GM12892 (cell line): ENCODE data around the gene OSTN. TPM values are rescaled to one million over a fixed set of nuclear protein-coding genes. Genes with fewer than 3 reads are reported as not detected.
"Not testable (repeated sequence)": the region's sequence is repeated elsewhere in the genome, so short reads cannot be mapped to it uniquely, and the experiment has no call there.

Experiments used
- DNase-seq: peaks from one replicate; pipeline ENCODE4 v3.0.0; 2011; ENCODE audit not compliant: insufficient read length
- FAIRE-seq: peaks from 2 replicates; lab custom pipeline; 2011; peaks lifted over from hg19 to GRCh38; lab: Jason Lieb, UNC
- POLR2A ChIP-seq: IDR thresholded peaks from 2 replicates; pipeline ENCODE4 v1.6.1; 2011; ENCODE audit warnings: low read depth, low read length, control low read depth
- POLR2AphosphoS5 ChIP-seq: IDR thresholded peaks from 2 replicates; pipeline ENCODE4 v1.6.1; 2011; ENCODE audit warnings: low read depth, low read length, control low read depth
- TAF1 ChIP-seq: IDR thresholded peaks from 2 replicates; pipeline ENCODE4 v1.6.1; 2011; ENCODE audit warnings: low read depth, mild to moderate bottlenecking, control low read depth, low read length, borderline replicate concordance
- polyA plus RNA-seq: library from polyadenylated mRNA; unstranded; fragments of >200 nt; gene quantifications from one replicate; pipeline ENCODE4 v1.2.1, GENCODE V29; 2012; ENCODE audit warnings: missing spikeins, inconsistent platforms; ENCODE audit not compliant: missing spikeins

Gene OSTN, protein sequence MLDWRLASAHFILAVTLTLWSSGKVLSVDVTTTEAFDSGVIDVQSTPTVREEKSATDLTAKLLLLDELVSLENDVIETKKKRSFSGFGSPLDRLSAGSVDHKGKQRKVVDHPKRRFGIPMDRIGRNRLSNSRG
- polyA plus RNA-seq, result not detected

DNA sequence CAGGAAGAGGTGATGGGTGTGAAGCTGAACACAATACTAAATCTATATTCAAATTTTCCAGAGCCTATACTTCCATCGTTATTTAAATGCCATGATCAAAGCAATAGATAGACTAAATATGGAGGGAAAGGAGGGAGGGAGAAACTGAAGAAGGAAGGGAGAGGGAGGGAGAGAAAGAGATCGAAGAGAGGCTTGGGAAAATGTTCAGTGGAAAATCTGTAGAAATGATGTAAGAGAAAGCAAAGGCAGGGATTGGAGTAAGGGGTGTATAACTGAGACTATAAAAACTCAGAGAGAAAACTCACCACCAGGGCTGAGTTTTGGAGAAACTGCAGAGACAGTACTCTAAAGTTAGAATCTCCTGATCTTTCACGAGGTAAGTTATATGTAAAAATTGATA, at the start of gene OSTN:
TSS of gene OSTN (plus strand) at position 310 of the 400 bp plus-strand sequence. CDS start 13,292 bp downstream, outside the sequence.
- no peak for FAIRE-seq
- DNase-seq, result no peak
- TF ChIP-seq POLR2A, result no peak
- no peak for TF ChIP-seq TAF1
- TF ChIP-seq POLR2AphosphoS5, result no peak

DNA sequence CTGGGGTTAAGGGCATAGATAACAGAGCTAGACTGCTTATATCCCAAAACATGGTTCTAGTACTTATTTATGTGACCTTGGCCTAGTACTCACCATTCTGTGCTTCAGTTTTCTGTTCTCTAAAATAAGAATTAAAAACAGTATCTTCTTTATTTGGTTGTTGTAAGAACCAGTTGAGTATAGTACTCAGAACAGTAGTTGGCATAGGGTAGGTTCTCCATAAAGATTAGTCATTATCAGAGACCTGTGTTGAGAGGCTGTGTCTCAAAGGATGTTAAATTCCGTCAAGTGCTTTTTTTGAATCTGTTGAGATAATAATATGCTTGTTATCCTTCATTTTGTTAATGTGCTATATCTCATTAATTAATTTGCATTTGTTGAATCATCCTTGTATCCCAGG, 47.4 kb upstream of the OSTN start:
- no peak for FAIRE-seq
- TF ChIP-seq TAF1, result no peak
- no peak for TF ChIP-seq POLR2AphosphoS5
- TF ChIP-seq POLR2A, result no peak
- DNase-seq, result no peak

DNA sequence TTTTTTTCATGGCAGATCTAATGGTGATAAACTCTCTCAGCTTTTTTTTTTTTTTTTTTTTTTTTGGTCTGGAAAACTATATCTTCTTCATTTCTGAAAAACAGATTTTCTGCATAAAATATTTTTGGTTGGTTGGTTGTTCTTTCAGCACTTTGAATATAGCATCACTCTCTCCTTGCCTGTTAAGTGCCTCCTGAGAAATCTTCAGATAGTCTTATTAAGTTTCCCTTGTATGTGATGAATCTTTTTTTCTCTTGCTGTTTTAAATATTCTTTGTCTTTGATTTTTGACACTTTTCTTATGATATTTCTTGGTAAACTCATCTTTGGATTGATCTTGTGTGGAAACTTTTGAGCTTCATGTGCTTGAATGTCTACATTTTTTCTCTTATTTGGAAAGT, 44.2 kb upstream of the OSTN start:
- DNase-seq (no peak), FAIRE-seq (no peak)
- TF ChIP-seq TAF1 (no peak), POLR2AphosphoS5 (no peak), POLR2A (no peak)

DNA sequence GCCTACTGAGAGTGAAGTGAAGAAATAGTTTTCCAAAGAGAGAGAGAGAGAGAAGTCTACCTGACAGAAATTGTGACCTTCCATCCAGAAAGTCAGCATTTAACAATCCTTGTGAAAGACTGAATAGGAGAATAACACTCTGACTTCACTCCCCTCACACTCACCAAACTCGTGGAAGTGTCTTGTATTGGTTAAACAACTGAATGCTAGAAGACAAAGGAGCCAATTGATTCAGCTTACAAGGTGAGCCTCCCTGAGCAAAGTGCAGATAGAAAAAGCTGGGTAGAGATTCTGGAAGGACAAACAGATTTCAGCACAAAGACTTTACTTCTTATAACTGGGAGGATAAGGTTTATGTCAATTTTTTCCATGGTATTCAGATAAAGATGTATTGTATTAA, 40.8 kb upstream of the OSTN start:
- FAIRE-seq (no peak), DNase-seq (no peak)
- no peak for TF ChIP-seq POLR2AphosphoS5
- no peak for TF ChIP-seq TAF1
- no peak for TF ChIP-seq POLR2A

DNA sequence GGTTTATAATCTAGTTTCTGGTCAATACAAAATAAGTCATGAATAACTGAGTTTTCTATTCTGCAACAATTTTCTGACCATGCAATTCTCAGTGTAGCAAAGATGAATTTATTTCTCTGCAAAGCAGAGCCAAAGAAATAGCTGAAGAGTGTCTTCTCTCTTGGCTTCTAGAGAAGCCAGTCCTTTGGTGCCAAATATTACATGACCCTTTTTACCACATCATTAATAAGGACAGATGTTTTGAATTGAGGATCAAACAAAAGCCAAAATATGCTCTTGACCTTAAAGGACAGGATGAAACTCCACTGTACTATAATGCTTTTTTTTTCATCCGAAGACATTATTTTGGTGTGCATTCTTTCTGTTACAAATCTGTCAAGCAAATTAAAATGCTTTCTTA, 40.2 kb upstream of the OSTN start:
- FAIRE-seq (no peak), DNase-seq (no peak)
- no peak for TF ChIP-seq POLR2A

DNA sequence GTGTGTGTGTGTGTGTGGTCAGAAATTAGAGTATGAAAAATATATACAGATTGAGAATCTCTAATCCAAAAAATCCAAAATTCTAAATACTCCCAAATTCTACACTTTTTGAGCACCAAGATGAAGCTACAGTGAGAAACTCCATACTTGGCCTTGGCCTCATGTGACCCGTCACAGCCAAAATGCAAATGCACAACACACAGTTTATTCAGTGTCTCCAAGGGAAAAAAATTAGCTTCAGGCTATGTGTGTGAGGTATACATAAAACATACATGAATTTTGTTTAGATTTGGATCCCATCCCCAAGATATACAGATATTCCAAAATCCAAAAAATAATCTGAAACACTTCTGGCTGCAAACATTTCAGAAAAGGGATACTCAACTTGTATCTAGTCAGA, 33.2 kb upstream of the OSTN start:
- FAIRE-seq, result no peak
- no peak for TF ChIP-seq TAF1
- DNase-seq, result no peak

DNA sequence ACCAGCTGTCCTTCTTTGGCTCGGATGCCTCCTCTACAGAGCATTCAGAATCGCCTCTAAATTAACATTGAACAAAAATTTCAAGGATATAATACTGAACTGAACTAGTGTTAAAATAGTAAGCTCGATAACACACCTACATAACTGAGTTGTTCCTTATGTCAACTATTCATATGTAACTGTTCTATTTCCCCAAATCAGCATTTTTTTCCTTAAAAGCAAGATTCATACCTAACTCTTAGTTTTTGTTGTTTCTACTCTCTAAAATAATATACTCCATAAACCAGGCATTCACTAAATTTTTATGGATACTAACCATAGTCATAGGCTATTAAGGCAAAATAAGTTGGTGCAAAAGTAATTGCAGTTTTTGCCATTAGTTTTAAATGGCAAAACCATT, 32.7 kb upstream of the OSTN start:
- DNase-seq, result no peak
- no peak for FAIRE-seq
- no peak for TF ChIP-seq POLR2AphosphoS5
- no peak for TF ChIP-seq TAF1
- TF ChIP-seq POLR2A, result no peak

DNA sequence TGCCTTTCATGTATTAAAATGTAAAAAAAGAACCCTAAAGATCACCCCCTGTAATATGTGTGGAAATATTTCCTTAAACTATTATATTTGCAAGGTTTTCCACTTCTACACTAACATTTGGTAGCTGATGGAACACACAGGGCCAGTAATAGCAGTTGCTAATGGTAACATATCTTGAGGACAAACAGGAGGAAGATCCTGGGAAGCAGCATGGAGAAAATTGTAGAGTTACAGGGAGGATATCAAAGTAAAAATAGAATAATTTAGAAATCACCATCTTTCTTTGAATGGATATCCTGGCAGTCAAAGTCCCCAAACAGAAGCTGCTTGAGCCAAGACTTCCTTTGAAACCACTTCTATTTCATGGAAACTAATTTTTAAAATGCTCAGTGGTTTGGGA, 29.5 kb upstream of the OSTN start:
- no peak for DNase-seq
- FAIRE-seq, result no peak
- TF ChIP-seq POLR2AphosphoS5 (no peak), POLR2A (no peak), TAF1 (no peak)

DNA sequence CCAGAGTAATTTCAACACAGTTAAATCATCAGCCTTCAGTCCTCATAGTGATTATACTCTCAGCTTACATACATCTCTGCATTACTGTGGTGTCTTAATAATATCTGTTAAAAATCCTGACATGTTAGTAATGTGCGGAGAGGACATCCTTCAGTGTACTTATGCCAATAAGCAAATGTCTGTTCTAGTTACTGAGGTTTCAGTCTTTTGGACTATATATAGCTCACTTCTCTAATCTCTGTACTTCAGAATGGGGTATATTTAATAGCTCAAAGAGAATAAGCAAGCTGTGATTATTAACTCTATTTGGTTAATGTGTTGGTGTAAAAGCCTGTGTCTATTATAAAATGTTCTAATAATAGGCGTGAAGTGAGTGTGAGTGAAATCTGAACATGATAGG, 28.9 kb upstream of the OSTN start:
- no peak for TF ChIP-seq POLR2A
- no peak for TF ChIP-seq TAF1
- no peak for TF ChIP-seq POLR2AphosphoS5
- DNase-seq, result no peak
- no peak for FAIRE-seq

DNA sequence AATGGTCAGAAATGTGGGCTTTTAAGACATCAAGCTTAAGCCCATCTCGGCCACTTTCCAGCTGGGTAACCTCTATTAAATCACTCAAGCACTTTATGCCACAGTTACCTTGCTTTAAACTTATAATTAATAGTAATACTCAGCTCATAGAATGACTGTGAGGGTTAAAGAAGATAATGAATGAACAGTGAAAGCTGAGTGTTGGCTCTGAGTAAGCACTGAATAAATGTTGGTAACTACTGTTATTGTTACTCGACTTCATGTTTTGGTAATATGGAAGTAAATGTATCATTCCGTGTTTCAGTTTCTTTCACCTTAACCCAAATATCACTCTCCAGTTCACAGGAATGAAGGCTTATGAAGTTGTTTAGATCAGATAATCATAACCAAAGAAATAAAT, 23.9 kb upstream of the OSTN start:
- TF ChIP-seq POLR2A (no peak), POLR2AphosphoS5 (no peak), TAF1 (no peak)
- no peak for FAIRE-seq
- no peak for DNase-seq

DNA sequence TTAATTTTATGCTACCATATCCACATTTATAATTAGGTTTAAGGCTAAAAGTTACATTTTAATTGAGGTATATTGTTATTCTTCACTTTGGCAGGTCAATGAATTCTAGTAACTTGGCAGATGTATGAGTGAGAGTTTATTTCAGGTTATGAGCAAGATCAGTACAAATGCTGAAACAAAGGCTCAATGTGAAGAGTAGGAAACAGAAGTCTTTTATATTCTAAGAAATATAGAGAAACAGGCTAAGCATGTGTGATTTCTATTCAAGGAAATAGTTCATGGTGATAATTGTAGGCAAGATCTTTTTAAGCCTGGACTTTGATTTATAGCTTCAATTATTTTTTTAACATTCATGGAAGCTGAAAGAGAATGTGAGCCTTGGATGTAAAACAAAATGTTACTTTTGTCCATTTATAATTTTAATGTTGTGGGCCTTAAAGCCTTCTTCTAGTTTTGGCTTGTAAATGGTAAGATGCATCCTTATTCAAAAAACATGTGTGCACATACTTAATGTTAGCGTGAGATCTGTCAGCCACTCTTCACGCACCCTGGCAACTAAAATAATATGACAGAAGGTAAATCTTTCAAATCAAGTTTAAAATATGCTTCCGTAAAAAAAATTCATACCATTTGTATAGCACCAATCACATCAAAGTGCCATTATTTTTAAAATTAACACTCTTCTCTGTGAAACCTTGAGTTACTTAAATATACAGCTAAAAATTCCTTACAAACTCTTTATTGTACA, 22.8 kb upstream of the OSTN start:
- no peak for FAIRE-seq
- TF ChIP-seq POLR2A (no peak), POLR2AphosphoS5 (no peak), TAF1 (no peak)
- DNase-seq, result no peak

DNA sequence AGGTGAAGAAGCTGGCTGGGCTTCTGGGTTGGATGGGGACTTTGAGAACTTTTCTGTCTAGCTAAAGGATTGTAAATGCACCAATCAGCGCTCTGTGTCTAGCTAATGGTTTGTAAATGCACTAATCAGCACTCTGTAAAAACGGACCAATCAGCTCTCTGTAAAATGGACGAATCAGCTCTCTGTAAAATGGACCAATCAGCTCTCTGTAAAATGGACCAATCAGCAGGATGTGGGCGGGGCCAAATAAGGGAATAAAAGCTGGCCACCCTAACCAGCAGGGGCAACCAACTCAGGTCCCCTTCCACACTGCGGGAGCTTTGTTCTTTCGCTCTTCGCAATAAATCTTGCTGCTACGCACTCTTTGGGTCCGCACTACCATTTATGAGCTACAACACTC, 13.7 kb upstream of the OSTN start:
- not testable (repeated sequence) for DNase-seq, FAIRE-seq

DNA sequence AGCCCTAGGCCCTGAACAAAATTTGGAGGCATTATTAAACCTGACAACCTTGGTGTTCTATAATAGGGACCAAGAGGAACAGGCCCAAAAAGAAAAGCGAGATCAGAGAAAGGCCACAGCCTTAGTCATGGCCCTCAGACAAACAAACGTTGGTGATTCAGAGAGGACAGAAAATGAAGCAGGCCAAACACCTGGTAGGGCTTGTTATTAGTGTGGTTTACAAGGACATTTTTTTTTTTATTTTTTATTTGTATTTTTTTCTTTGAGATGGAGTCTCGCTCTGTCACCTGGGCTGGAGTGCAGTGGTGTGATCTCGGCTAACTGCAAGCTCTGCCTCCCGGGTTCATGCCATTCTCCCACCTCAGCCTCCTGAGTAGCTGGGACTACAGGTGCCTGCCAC, 10.8 kb upstream of the OSTN start:
- DNase-seq, FAIRE-seq: not testable (repeated sequence)

DNA sequence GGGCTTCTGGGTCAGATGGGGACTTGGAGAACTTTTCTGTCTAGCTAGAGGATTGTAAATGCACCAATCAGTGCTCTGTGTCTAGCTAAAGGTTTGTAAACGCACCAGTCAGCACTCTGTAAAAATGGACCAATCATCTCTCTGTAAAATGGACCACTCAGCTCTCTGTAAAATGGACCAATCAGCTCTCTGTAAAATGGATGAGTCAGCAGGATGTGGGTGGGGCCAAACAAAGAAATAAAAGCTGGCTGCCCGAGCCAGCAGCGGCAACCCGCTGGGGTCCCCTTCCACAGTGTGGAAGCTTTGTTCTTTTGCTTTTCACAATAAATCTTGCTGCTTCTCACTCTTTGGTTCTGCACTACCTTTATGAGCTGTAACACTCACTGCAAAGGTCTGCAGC, 6.8 kb upstream of the OSTN start:
- not testable (repeated sequence) for FAIRE-seq, DNase-seq
